SK-MEL-5 (cell line): ENCODE data around the gene REL. TPM values are rescaled to one million over a fixed set of nuclear protein-coding genes. Genes with fewer than 3 reads are reported as not detected.
A peak's percentile ranks its signal among the peaks of the same experiment; 100 is the strongest.
"Not testable (repeated sequence)": the region's sequence is repeated elsewhere in the genome, so short reads cannot be mapped to it uniquely, and the experiment has no call there.

ENCODE experiments used
- DNase-seq: peaks from one replicate; pipeline ENCODE4 v3.0.0-alpha.2; 2016; ENCODE audit warnings: low read depth, low spot score
- in situ Hi-C: cut with HindIII; loops from 2 replicates; pipeline ENCODE4 v1.10.0; 2016; ENCODE audit warnings: low sequenced_read_pairs, high pct_unique_total_duplicates, low pct_unique_long_range_greater_than_20kb
- total RNA-seq: library from RNA; depleted of rRNA; stranded (reverse); fragments of >200 nt; shearing (Covaris generic); gene quantifications from 2 replicates; pipeline ENCODE4 v1.2.3, GENCODE V29; 2014

REL gene
- total RNA-seq, 1 experiment from 2014 or later, result 7.3 TPM

DNA sequence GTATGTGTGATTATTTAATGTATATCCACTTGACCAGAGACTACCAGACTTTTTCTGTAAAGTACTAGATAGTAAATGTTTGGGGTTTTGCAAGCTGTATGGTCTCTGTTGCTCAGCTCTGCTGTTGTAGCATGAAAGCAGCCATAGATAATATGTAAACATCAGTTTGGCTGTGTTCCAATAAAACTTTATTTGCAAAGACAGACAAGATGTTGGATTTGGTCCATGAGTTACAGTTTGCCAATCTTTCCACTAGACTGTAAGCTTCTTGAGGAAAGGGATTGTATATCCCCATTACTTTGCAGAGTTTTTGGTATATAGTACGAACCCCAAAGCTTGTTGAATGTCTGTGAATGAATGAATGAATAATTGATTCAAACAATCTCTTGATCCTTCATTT lies 17.2 kb downstream of the REL start:
- in situ Hi-C loops, result no loop called here
- DNase-seq, result no peak

- in situ Hi-C loops, result no loop called here
- no peak for DNase-seq
These were observed 18.0 kb downstream of the REL start for GRCh38 chr2:60899230-60899891.

- no peak for DNase-seq
- in situ Hi-C loops, result no loop called here
These were observed 18.5 kb downstream of the REL start for GRCh38 chr2:60899892-60900249.

DNA sequence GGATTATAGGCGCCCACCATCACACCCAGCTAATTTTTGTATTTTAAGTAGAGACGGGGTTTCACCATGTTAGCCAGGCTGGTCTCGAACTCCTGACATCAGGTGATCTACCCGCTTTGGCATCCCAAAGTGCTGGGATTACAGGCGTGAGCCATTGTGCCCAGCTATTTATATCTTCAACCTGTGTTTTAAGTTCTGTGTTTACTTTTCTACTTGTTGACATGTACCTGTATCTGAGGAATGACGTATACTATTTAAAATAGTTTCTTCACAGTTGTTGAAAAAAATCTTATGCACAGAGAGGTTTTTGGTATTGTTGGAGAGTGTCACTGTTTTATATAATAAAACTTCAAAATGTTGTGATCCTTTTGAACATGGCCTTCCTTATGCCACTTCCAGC lies 19.9 kb downstream of the REL start:
- in situ Hi-C loops, DNase-seq: not testable (repeated sequence)

GRCh38 chr2:60905867-60906266 lies 24.5 kb downstream of the REL start:
- DNase-seq, result not testable (repeated sequence)

GRCh38 chr2:60906395-60906794 lies 25.0 kb downstream of the REL start:
- in situ Hi-C loops, result no loop called here
- DNase-seq, result no peak

More at GRCh38 chr2:60905867-60906266, 24.5 kb downstream of the REL start:
- in situ Hi-C loops, result not testable (repeated sequence)

- in situ Hi-C loops, result no loop called here
- DNase-seq, result no peak
These were observed 26.0 kb downstream of the REL start for GRCh38 chr2:60907329-60907728.

- no peak for DNase-seq
- in situ Hi-C loops, result no loop called here
These were observed 44.8 kb downstream of the REL start for GRCh38 chr2:60925994-60926740.

DNA sequence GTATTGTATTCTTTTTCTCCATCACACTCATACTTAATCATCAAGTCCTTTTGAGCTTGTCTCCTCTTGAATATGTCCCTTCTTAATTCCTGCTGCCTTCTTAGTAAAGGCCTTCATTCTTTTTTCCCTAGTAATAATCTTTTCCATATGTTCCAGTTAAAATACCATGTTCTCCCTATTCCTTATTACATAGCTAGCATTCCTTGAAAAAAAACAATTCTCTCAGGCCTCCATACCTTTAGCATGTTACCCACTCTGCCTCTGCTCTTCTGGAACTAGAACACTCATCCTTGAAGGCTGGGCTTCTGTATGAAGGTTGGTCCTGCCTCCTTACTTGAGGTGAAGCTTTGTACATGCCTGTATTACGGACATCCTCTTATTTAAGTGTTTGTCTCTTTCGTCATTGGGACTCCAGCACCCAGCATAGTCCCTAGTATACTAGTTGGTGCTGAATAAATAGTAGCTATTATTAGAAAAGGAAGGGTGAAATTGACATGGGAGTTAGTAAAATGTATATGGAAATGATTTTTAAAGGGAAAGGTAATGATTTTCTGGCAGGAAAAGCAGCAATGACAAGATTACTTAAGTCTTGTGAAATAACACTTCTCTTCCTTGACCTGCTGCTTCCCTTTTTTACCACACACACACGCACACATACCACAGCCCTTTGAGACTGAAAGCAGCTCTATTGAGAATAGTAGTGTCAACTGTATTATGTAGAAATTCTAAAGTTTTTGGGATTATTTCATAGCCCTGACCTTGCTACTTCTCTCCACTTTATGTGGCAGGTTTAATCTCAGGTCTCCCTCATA lies 45.6 kb downstream of the REL start:
- in situ Hi-C loops, result no loop called here
- DNase-seq, result no peak

- in situ Hi-C loops, DNase-seq: not testable (repeated sequence)
These were observed 50.7 kb downstream of the REL start for GRCh38 chr2:60932061-60932460.

DNA sequence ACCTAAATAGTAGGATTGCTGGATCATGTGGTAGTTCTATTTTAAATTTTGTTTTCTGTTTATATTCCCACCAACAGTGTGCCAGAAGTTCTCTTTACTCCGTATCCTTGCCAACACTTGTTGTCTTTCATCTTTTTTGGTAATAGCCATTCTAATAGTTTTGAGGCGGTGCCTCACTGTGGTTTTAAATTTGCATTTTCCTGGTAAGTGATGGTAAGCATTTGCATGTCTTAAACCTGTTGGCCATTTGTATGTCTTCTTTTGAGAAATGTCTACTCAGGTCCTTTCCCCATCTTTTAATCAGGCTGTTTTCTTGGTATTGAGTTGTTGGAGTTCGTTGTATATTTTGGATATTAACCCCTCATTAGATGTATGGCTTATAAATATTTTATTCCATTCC lies 51.6 kb downstream of the REL start:
- in situ Hi-C loops, result no loop called here
- no peak for DNase-seq

DNA sequence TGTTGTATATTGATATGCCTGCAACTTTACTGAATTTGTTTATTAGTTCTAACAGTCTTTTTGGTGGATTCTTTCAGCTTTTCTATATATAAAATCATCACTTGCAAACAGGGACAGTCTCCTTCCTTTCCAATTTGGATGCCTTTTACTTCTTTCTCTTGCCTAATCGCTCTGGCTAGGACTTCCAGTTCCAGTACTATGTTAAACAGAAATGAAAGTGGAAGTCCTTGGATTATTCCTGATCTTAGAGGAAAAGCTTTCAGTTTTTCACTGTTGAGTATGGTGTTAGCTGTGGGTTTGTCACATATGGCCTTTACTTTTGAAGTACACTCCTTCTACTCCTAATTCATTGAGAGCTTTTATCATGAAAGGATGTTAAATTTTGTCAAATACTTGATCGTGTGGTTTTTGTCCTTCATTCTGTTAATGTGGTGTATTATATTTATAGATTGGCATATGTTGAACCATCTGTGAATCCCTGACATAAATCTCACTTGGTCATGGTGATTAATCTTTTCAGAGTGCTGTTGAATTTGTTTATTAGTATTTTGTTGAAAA lies 52.9 kb downstream of the REL start:
- in situ Hi-C loops, result no loop called here
- DNase-seq, result no peak

- in situ Hi-C loops, result no loop called here
- no peak for DNase-seq
These were observed 55.4 kb downstream of the REL start for GRCh38 chr2:60936757-60937156.

GRCh38 chr2:60938301-60938700 lies 56.9 kb downstream of the REL start:
- in situ Hi-C loops, result no loop called here

GRCh38 chr2:60939622-60940021 lies 58.2 kb downstream of the REL start:
- peak; percentile 44 for DNase-seq
- in situ Hi-C loops, result no loop called here

More at GRCh38 chr2:60938301-60938700, 56.9 kb downstream of the REL start:
- DNase-seq, result no peak

DNA sequence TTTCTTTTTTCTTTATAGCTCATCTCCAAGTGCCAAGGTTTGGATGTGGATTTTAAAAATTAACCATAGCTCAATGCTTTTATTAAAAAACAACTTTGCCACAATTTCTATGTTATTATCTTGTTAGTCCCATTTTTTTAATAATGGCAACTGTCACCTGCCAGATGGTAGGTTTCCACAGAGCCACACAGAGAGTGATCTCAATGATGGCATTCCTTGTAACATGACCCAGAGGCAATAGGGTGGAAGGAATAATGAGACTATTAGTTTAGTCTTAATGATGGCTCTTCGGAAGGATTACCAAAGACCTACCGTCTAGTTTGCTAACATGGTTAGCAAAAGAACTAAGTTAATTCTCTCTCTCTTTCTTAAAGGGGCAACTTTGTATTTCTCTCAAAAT lies 64.0 kb downstream of the REL start:
- in situ Hi-C loops, result no loop called here

GRCh38 chr2:60947056-60947455 lies 65.7 kb downstream of the REL start:
- no peak for DNase-seq
- in situ Hi-C loops, result no loop called here

More for the DNA sequence above, 64.0 kb downstream of the REL start:
- no peak for DNase-seq

- in situ Hi-C loops, result no loop called here
- no peak for DNase-seq
These were observed 66.8 kb downstream of the REL start for GRCh38 chr2:60948161-60948560.
